HG03520 (cell line): ENCODE data around the gene MRI1.

Source experiments
- ATAC-seq: cut with Tn5 transposase; IDR thresholded peaks from one replicate; pipeline ENCODE4 v1.9.1; 2021; ENCODE audit warnings: mild to moderate bottlenecking, moderate library complexity; ENCODE audit not compliant: unreplicated experiment

MRI1 gene

DNA sequence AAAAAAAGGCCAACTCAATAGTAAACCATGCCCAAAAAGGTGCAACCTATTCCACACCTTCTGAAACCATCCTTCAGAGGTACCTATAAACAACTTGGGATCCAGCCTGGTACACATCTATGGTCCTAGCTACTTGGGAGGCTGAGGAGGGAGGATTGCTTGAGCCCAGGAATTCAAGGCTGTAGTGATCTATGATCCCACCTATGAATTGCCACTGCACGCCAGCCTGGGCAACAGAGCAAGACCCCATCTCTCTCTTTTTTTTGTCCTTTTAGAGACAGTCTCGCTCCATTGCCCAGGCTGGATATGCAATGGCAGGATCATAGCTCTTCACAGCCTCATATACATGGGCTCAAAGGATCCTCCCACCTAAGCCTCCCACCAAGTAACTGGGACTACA, 57.0 kb downstream of the MRI1 start:
- ATAC-seq: no peak

DNA sequence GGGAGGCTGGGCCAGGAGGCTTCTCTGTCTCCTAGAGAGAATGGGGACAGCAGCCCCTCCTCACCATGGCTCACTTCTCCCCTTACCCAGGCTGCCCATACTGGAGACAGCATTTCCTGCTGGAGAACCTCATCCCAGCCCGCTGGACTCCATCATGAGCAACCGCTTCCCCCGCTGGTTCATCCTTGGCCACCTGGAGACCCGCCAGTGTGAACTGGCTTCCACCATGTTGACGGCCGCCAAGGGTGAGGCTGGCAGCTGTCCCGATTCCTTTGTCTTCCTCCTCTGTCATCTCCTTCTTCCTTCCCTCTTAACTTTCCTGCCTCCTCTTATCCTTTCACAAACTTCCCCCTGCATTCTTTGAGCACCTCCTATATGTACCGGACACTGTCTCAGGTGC, 58.9 kb downstream of the MRI1 start:
- ATAC-seq: no peak
